G401.6 (cell line): Measurements from ENCODE around the gene PARD3.

Source experiments
- FAIRE-seq: peaks from 2 replicates; lab custom pipeline; 2012; peaks lifted over from hg19 to GRCh38; lab: Jason Lieb, UNC

The PARD3 gene

DNA sequence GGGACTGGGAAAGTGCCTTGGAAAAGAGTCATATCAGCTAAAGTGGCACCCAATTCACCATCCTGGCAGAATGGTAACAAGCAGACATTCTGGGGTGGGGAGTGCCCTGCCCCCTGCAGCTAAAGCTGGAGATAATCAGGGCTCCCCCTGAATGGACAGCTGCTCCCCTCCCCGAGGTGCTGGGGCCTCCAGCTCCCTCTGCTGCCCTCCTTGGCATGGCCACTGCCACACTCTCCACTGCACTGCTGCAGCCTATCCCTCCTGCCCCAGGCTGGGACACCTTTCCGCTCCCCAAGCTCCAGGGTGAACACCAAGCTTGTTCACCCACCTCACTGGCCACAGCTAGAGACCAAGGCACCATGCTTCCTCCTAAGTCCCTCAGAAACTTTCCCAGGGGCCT is 9.8 kb upstream of the PARD3 start:
- no peak for FAIRE-seq

DNA sequence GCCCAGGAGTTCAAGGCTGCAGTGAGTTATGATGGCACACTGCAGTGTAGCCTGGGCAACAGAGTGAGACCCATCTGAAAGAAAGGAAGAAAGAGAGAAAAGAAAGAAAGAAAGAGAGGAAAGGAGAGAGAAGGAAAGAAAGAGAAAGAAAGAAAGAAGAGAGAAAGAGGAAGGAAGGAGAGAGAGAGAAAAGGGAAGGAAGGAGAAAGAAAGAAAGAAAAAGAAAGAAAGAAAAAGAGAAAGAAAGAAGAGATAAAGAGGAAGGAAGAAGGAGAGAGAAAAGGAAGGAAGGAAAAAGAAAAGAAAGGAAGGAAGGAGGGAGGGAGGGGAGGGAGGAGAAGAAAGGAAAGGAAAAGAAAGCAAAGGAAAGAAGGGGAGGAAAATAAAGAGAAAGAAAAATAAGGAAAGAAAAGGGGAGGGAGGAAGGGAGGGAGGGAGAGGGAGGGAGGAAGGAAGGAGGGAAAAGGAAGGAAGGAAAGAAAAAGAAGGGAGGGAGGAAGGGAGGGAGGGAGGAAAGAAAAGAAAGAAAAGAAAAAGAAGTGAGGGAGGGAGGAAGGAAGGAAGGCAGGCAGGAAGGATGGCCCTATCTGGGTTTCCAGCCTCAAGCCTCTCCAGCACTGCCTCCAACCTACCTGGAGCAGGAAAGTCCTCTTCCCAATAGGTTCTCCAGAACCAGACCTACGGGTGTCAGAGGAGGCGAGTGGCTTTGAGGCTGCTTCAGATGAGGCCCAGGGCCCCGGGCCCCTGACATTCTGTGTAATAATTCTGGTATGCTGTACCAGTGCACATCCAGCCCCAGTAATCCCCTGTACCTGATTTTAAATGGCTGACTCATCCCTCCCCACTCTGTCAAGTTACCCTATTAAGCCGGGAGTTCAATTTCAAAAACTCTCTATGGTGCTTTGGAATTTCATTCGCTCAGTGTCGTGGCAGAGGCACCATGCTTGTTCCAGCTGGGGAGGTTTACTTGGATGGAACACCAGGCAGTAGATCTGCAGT is 6.8 kb upstream of the PARD3 start:
- no peak for FAIRE-seq

DNA sequence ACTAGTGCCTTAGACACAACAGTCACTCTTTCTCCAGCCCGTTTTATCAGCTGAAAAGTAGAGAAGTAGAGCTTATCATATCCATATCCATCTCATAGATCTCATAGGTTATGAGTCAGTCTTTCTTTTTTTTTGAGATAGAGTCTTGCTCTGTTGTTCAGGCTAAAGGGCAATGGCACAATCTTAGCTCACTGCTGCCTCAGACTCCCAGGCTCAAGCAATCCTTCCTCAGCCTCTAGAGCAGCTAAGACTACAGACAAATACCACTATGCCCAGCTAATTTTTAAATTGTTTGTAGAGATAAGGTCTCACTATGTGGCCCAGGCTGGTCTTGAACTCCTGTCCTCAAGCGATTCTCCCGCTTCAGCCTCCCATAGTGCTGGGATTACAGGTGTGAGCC is 2.5 kb upstream of the PARD3 start:
- FAIRE-seq = no peak

DNA sequence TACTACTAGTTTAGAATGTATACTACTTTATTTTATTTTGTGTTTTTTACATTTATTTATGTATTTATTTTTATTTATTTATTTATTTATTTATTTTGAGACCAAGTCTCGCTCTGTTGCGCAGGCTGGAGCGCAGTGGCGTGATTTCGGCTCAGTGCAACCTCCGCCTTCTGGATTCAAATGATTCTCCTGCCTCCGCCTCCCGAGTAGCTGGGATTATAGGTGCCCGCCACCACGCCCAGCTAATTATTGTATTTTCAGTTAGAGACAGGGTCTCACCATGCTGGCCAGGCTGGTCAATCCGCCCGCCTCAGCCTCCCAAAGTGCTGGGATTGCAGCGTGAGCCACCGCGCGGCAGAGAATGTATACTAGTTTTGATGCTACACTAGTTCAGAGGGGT is 2.0 kb upstream of the PARD3 start:
- FAIRE-seq = no peak

DNA sequence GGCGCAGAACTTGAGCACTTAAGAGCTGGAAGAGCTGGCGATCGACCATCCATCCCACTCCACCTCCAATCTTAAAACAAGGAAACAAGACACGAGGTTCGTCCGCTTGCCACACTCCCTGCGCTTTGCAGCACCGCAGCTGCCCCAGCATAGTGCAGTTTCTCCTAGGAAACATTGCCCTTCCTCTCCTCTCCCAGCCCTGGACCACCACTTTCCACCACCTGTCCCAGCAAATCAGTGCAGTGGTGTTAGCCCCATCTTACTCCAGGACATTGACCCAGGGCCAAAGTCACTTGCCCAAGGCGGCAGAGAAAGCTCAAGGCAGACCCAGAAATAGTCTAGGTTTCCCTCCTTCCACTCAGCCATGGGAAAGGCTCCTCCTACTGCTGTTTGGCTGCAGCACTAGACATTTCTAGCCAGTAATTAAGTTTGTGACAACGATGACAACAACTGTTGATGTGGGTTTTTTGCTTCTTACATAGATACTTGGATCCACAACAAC is 1.5 kb upstream of the PARD3 start:
- FAIRE-seq = peak; percentile 60

DNA sequence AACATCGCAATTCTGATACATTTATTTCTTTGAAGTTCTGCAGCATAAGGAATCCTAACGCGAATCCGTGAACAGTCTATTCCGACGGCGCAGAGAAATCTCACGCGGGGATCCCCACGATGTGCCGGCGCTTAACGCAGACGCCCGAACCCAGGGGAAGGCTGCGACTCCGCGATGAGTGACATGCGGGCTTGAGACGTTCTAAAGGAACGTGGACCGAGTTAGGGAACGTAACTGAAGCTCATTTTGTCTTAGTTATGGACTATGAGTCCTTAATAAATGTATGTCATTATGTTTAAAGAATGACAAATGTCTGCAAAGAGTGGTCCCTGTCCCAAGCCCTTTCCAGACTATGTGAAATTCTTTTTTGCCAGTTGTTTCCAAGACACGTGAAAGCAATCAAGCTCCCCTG is 995 bp upstream of the PARD3 start:
- FAIRE-seq = no peak

DNA sequence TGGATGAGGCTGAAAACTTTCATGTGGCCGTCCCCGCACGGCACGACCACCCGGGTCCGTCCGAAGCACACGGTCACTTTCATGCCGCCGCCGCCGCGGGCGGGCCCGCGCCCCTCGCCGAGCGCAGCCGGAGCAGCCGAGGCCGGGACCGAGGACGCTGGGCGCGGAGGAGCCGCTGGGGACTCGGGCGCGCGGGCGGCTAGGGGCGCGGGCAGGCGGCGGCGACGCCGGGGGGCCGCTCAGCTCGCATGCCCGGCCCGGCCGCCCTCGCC is 247 bp downstream of the PARD3 start:
- no peak for FAIRE-seq

DNA sequence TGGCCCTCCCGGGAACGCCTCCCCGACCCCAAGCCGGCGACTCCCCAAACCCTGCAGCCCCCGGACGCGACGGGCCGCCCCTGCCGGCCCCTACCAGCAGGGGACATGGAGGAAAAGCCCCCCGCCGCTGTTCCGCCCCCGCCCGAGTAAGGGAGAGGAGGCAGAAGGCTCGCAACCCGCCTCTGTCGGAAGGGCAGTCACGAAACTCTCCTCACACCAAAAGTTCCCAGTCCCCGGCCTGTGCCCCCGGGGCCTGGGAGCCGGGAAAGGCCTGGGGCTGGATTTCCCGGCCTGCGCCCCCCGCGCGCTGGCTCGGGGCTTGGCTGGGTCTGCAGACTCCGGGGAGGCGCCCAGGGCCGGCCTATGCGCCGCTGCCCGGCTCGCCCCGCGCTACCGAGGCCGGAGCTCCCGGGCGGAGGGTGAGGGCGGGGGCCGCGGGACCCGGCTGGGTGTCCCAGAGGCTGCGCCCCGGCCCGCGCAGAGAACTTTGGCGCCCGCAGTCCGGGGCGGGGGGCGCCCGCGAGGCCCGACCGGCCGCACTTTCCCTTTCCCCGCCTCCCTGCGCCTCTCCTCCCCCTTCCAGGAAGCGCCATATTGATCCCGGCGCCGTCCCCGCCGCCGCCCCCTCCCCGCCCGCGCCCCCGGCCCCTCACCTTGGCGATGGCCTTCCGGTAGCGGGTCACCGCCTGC is 728 bp downstream of the PARD3 start:
- FAIRE-seq = no peak

DNA sequence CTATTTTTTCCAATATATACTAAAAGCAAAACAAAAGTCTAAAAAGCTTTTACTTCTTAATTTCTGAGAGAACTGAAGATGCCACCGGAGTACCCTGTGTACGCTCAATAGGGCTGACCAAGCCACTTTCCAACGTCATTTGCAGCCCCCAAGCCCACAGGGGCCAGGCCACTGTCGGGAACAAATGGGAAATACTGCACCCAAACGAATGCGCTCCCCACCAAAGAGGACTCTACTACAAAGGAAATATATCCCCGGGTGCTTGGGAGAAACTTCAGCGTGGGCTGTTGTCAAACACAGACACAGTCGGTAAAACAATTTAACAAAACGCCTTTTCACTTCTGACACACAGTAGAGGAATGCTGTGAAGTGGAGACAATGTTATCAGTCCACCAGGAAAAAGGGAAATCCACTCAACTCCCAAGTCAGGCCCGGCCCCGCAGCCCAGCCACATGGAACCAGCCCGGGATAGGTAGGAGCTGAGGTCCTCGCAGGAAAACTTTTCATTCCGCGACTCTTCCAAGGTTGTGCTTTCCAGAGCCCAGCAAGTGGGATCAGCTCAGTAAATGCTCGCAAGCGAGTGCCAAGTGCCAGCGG is 1.4 kb downstream of the PARD3 start:
- FAIRE-seq = no peak

DNA sequence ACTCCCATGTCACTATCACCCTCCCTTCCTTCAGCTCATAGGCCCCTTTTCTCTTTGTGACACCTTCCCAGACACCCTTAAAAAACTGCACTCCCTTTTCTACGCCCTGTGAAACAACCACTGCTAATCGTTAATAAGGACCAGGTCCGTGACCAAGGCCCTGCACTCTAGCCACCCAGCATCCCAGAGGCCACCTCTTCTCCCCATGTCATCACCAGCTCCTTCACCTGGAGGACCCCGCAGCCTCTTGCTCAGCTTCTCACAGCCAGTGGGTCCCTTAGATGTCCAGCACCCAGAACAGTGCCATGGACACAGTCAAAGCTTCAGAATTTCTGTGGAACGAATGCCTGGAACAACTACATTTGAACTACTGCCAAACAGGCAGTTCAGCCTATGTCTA is 2.3 kb downstream of the PARD3 start:
- no peak for FAIRE-seq

DNA sequence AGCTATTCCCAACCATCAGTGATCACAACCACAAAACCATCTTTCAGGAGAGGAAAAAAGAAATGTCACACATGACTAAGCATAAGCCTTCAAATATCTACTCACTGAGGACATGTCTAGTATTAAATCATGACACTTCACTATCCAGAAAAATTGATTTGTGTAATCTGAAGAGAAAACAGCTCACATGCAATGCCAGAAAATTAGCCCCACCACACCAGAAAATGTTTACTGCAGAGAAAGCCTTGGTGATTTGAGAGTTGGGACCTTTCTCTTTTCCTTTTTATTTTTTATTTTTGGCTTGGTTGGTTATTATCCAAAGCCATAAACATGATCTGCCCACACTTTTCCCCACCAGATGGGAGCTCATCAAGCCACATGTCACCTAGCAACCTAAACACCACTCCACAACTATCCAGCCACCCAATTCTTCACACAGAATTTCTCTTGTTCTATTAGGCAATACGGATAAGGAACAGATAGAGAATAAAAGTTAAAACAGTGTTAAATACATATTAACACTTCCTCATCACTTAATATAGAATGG is 3.1 kb downstream of the PARD3 start:
- no peak for FAIRE-seq

DNA sequence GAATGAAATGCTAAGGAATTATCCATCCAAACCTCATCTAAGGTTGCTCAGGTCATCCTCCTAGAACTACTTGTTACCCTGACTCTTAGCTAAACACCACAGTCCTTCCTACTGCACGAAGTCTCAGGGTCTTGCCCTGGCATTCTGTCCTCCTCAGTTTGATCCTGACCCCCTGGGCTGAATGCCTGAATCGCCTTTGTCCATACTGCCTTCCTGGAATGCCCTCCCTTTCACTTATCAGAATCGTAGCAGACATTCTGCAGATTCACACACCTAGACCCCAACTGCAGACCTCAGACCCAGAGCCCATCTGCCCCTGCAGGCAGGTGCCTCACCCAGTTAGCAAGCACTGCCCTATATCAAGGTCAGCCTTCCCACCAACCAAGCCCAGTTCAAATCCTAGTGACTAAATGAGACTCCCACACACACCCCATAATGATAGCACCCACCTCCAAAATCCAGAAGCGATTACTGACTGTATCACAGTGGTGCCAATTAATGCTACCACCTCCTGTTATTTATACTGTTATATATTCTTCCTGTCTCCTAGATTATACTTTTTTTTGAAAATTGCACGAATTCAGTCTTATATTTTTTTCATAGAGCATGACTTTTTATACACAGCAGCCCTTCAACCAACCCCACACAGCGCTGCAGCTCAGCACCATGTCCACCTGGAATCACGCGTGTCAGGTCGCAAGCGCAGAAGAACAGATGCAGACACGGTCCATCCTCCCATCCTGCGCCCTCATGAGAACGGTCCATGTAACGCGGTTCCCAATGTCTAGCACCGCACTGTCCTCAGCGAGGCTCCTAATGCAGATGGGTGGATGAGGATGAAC is 3.7 kb downstream of the PARD3 start:
- no peak for FAIRE-seq

DNA sequence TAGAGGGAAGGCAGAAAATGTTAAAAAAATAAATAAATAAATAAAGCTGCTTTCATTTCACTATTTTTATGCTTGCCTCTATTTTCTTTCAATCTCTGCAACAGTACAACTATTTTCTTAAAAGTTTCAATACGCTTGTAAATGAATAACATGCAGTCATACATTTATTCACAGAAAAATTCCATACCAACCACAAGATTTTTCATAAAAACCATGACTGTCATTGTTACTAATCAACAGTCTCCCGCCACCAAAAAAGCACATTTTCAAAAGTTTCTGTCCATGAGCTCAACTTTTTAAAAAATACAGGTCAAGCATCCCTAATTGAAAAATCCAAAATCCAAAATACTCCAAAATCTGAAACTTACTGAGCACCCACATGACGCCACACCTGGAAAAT is 5.3 kb downstream of the PARD3 start:
- peak; percentile 6 for FAIRE-seq

DNA sequence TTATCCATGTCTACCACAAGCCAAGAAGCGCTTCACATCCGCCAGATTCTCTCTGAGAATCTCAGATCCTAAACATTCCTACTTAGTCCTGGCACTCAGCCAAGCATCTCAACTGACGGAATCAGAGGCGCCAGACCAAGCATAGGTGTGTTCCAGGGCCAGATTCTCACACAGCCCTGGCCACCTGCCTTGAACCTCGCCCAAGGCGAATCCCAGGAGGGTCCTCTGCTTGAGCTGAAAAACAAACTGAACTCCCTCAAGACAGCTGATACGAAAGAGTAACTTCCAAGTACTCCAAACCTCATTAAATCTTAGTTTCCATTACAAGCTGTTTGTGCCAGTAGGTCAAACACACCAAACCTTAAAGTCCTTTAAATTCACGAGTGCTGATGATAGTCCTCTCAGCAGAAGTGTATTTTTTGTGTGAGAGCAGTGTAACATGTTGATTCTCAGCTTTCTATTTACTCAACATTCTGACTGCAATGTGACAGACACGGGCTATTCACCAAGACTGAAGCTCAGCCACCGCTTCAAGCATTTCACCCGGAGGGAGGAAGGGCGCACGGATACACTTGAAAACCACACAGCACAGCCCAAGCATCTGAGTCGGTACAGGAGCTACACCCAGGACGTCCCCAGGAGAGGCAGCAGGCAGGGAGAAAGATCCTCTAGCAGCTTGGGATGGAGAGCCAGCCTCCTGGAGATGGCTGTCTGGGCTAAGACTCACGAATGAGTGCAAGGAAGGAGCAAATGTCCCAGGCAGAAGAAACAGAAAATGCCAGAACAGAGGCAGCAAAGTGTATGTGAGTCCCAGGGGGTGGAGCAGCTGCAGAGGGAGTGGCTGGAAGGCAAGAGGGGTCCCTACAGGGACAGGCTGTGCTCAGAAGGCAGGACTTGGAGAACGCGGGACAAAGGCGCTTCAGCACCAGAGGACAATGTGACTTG is 6.0 kb downstream of the PARD3 start:
- FAIRE-seq = no peak

DNA sequence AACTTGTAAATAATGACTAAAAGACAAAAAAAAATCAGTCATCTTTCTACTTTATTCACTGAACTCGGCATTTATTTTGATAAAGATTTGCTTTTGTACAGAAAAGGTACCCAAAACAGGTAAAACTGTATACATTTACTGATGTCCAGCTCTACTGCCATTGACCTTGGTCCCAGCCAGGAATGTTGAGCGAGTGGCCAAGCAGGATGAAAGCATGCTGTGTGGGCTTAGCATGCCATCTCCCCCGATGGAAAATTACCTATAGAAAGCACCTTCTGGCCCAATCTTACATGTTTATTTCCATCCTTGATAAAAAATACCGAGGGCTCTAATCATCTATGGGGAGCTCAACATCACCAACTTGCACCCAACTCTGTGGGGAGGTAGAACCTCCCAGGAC is 6.8 kb downstream of the PARD3 start:
- FAIRE-seq = no peak

DNA sequence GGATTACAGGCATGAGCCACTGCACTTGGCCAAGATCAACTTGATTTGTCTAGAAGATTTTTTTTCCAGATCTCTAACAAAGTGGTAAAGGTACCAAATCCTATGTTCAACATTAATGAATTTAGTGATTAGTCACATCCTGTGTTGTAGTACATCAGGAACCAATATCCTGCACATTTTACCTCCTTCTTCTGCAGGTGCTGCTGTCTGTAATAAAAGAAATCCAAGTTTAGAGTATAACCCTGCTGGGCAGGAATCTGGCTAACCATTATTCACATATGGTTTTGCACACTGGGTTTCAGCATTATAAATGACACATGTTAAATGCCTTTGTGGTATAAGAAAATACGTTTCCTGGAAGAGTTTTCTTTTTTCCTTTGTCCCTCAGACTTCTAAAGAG is 10.8 kb downstream of the PARD3 start:
- no peak for FAIRE-seq

DNA sequence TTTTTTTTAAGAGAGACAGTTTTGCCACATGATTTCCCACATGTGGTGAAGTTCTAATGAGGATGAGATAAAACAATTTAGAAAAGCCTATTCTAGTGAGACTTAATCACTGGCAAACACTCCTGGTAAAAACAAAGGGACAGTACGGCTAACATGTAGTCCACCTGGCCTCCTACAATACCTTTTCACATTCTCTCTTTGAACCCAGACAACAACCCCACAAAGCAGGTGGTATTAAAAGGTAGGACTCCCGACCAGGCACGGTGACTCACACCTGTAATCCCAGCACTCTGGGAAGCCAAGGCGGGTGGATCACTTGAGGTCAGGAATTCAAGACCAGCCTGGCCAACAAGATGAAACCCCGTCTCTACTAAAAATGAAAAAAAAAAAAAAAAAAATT is 12.4 kb downstream of the PARD3 start:
- no peak for FAIRE-seq

DNA sequence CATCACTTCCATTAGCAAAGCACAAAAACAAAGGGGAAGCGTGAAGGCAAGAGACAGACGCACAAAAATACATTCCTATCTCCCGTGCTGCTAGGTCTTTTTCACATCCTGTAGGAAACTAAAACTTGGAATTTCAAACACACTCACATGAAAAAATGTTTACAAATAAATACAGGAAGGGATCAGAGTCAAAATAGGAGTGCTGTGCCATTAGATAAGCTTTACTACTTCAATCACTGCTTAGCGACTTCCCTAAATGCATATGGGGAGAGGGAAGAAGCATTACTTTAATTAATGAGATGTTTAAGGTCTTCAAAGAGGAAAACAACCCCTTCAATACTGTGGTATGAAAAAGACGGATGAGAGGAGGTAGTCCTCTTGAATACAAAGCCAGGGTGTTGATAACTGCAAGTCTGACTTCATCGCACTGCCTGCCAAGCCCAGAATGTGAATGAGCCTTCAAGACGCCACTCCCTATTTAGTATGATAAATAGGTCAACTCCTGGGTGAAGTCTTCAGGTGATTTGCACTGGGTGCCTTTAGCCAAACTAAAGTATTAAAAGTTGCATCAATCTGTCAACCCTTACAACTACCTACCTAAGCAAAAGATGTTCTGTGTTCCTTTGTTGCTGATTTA is 13.9 kb downstream of the PARD3 start:
- no peak for FAIRE-seq

DNA sequence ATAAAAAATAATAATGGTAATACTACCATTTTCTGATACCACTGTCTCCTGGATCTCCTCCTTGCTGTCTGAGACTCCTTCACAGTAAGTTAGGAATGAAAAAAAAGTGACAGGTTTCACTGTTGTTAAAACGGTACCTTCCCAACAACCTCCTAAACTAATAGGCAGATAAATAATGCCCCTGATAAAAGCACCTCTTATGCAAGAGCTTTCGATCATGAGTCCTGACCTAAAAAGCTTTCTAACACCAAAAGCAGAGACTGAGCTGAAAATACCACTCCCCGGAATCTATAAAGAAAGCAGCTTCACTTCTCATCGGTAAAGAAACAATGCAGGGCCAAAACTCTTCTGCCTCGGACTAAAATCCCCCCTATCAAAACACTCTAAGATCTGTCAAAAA is 14.5 kb downstream of the PARD3 start:
- FAIRE-seq = no peak

DNA sequence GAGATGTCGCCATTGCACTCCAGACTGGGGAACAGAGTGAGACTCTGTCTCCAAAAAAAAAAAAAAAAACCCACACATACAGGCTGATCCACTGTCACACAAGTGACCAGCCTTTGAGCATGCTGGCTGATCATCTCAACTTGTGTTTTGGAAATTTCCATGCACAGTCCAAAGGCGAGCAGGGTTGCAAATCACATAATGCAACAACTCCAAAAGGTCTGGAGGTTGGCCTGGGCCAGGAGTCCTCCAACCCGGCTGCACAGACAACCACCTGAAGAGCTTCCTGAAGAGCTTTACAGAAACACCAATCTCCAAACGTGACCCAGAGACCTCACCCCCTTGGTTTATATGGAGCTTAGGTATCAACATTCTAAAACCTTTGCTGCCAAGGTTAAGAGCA is 16.4 kb downstream of the PARD3 start:
- no peak for FAIRE-seq
